K562 (cell line): ENCODE measurements around the gene FEZF1. TPM values are rescaled to one million over a fixed set of nuclear protein-coding genes. Genes with fewer than 3 reads are reported as not detected.

Source experiments
- HDAC2 ChIP-seq: fragments of 450-650 bp; IDR thresholded peaks from 2 replicates; pipeline ENCODE4 v1.6.1; 2016; ENCODE audit warnings: mild to moderate bottlenecking
- HMBOX1 ChIP-seq: sonication (generic); IDR thresholded peaks from 2 replicates; pipeline ENCODE4 v1.6.1; 2016
- HSF4 ChIP-seq: fragments of 250-450 bp; sonication (Bioruptor Pico); IDR thresholded peaks from 2 replicates; pipeline ENCODE4 v2.1.2; 2022; ENCODE audit warnings: mild to moderate bottlenecking, moderate library complexity, borderline replicate concordance
- LARP7 ChIP-seq: fragments of 450-650 bp; IDR thresholded peaks from 2 replicates; pipeline ENCODE4 v1.6.1; 2016
- MGA ChIP-seq: fragments of 450-650 bp; IDR thresholded peaks from 2 replicates; pipeline ENCODE4 v1.6.1; 2016; ENCODE audit warnings: mild to moderate bottlenecking, moderate library complexity
- MIER1 ChIP-seq: fragments of 450-650 bp; IDR thresholded peaks from 2 replicates; pipeline ENCODE4 v1.6.1; 2016; ENCODE audit warnings: antibody characterized with exemption, mild to moderate bottlenecking, low read depth
- polyA plus RNA-seq, 8 experiments: library from polyadenylated mRNA; depleted of rRNA in 4 of 8; stranded (reverse) in 5 of 8; unstranded in 3 of 8; fragments of >200 nt; fragmentation: Nextera tagmentation in 2 of 8; fragmentation: Illumina TruSeq in 1 of 8; extraction: Ambion mirVana in 2 of 8; extraction: Trizol in 1 of 8; gene quantifications; 2 replicates each; pipeline versions ENCODE4 v1.2.1 to v1.2.3, GENCODE V29; 2011 to 2014; ENCODE audit warnings: inconsistent platforms in 1 of 8, missing spikeins in 1 of 8
- total RNA-seq, 7 experiments: library from RNA; depleted of rRNA in 6 of 7; stranded (reverse); fragments of >200 nt in 6 of 7; fragmentation: Illumina TruSeq in 2 of 7; extraction: Trizol in 2 of 7; gene quantifications; 2 replicates each; pipeline versions ENCODE4 v1.2.1 to v1.2.3, GENCODE V29; 2011 to 2021; ENCODE audit warnings: low replicate concordance in 1 of 7

FEZF1 gene
- total and polyA plus RNA-seq, 9 of the 15 experiments (the other 6 are each of a cell fraction or from before 2014, with no cell fraction given), result not detected

GRCh38 chr7:122256046-122256445 is 48.5 kb downstream of the FEZF1 start (continued):
- no peak for TF ChIP-seq HMBOX1
- TF ChIP-seq MGA, result no peak
- no peak for TF ChIP-seq MIER1
- TF ChIP-seq HSF4, result no peak
- TF ChIP-seq LARP7, result no peak
- no peak for TF ChIP-seq HDAC2
